A673 (cell line): ENCODE results near the gene TPM4. TPM values are rescaled to one million over a fixed set of nuclear protein-coding genes. Genes with fewer than 3 reads are reported as not detected.
A peak's percentile ranks its signal among the peaks of the same experiment; 100 is the strongest.

Source experiments
- BruUV-seq: library from RNA; stranded (reverse); fragments of 400-500 nt; replicated peaks from 2 replicates; lab custom pipeline; 2021; lab: Mats Ljungman, UMichigan
- CTCF ChIA-PET: fragments of 300-600 bp; sonication (Branson Sonifier 250); formaldehyde crosslinking; loops from one replicate; lab custom pipeline; 2022; ENCODE audit warnings: antibody characterized with exemption; lab: Charles Lee
- POLR2A ChIA-PET: fragments of 300-600 bp; sonication (Branson Sonifier 250); formaldehyde crosslinking; loops from one replicate; lab custom pipeline; 2022; ENCODE audit warnings: antibody characterized with exemption; ENCODE audit not compliant: low non-redundant PET; lab: Charles Lee
- DNase-seq: peaks from one replicate; pipeline ENCODE4 v3.0.0-alpha.2; 2015; ENCODE audit warnings: low spot score
- H3K27ac ChIP-seq: fragments of 200-600 bp; sonication (generic); 2 replicates; pipeline ENCODE4 v1.5.1; 2016; ENCODE audit warnings: mixed run types, low read depth, mild to moderate bottlenecking, mixed read lengths, antibody characterized with exemption, low read length; ENCODE audit not compliant: poor library complexity, severe bottlenecking
- H3K27me3 ChIP-seq: fragments of 200-600 bp; sonication (generic); replicated peaks from 2 replicates; pipeline ENCODE4 v1.6.1; 2017; ENCODE audit warnings: mixed run types, low read depth, mild to moderate bottlenecking, mixed read lengths, antibody characterized with exemption, low read length; ENCODE audit not compliant: insufficient read depth, poor library complexity
- H3K36me3 ChIP-seq: fragments of 200-600 bp; sonication (generic); 2 replicates; pipeline ENCODE4 v1.6.1; 2016; ENCODE audit warnings: mixed run types, mild to moderate bottlenecking, mixed read lengths, antibody characterized with exemption, low read length; ENCODE audit not compliant: insufficient read depth, poor library complexity, severe bottlenecking
- H3K4me1 ChIP-seq: fragments of 200-600 bp; sonication (generic); 2 replicates; pipeline ENCODE4 v1.6.1; 2017; ENCODE audit warnings: mixed run types, mild to moderate bottlenecking, mixed read lengths, antibody characterized with exemption, low read length; ENCODE audit not compliant: insufficient read depth, poor library complexity, severe bottlenecking
- H3K4me3 ChIP-seq: fragments of 200-600 bp; sonication (generic); 2 replicates; pipeline ENCODE4 v1.5.1; 2016; ENCODE audit warnings: low read depth, mixed run types, mild to moderate bottlenecking, mixed read lengths, low read length; ENCODE audit not compliant: poor library complexity, severe bottlenecking
- H3K9me3 ChIP-seq: fragments of 200-600 bp; sonication (generic); 2 replicates; pipeline ENCODE4 v1.6.1; 2016; ENCODE audit warnings: mixed run types, low read depth, mild to moderate bottlenecking, mixed read lengths, antibody characterized with exemption, low read length; ENCODE audit not compliant: poor library complexity, severe bottlenecking
- EZH2 ChIP-seq: fragments of 200-600 bp; sonication (generic); IDR thresholded peaks from 2 replicates; pipeline ENCODE4 v1.6.1; 2017; ENCODE audit warnings: borderline replicate concordance, low read depth, mild to moderate bottlenecking, mixed read lengths, antibody characterized with exemption, low read length; ENCODE audit not compliant: poor library complexity, severe bottlenecking
- intact Hi-C: fragments of 100-400 bp; cut with micrococcal nuclease; formaldehyde crosslinking; loops from one replicate; pipeline ENCODE4 v1.10.0; 2022; ENCODE audit not compliant: unreplicated experiment
- total RNA-seq: library from RNA; stranded (reverse); gene quantifications from 2 replicates; pipeline ENCODE4 v1.2.3, GENCODE V29; 2021
- TF ChIP-seq, protein P1 (sequence below): fragments of 300-800, 200-600 bp; sonication (generic); conservative IDR thresholded peaks from 2 replicates; pipeline ENCODE4 v1.5.1; 2017; ENCODE audit warnings: low read depth, mild to moderate bottlenecking, antibody characterized with exemption, low read length, moderate library complexity, mixed read lengths

TPM4 gene
- total RNA-seq, 1 experiment from 2014 or later, result 476 TPM

DNA sequence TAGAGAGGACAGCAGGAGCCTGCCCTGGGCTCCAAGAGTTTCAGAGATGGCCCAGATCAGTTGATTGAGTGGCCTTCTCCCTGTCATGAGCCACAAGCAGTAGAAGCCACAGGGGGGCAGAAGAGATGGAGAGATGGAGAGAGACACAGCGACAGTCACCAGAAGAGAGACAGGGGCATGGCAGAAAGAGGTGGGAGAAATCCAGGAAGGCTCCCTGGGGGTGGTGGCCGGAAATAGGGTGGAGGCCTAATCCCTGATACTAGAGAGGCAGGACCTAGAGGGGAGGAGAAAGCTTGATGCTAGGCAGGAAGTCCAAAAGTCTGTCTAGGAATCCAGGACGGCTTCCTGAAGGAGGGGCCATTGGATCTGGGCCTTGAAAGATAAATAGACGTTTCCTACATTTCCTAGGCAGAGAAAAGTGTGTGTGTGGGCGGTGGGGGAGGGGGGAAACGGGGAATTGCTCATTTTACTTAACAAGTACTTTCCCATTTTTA, 9.6 kb upstream of the TPM4 start:
- ChIA-PET POLR2A (no interaction called here), CTCF (interaction anchor here (0.6 to 1.6 kb wide), 2 partner anchors 25 to 119 kb away, joined by 3 to 4 read pairs; partner anchors contain the start of gene FAM32A)
- Histone ChIP-seq H3K4me3 (no peak overlapping the region), H3K27me3 (no peaks in the 10 kb centered on the region), H3K9me3 (no peaks in the 10 kb centered on the region), H3K27ac (no peak overlapping the region), H3K36me3 (no peaks in the 10 kb centered on the region), H3K4me1 (peaks cover 5% of the 10 kb centered on the region)
- TF ChIP-seq, protein P1, sequence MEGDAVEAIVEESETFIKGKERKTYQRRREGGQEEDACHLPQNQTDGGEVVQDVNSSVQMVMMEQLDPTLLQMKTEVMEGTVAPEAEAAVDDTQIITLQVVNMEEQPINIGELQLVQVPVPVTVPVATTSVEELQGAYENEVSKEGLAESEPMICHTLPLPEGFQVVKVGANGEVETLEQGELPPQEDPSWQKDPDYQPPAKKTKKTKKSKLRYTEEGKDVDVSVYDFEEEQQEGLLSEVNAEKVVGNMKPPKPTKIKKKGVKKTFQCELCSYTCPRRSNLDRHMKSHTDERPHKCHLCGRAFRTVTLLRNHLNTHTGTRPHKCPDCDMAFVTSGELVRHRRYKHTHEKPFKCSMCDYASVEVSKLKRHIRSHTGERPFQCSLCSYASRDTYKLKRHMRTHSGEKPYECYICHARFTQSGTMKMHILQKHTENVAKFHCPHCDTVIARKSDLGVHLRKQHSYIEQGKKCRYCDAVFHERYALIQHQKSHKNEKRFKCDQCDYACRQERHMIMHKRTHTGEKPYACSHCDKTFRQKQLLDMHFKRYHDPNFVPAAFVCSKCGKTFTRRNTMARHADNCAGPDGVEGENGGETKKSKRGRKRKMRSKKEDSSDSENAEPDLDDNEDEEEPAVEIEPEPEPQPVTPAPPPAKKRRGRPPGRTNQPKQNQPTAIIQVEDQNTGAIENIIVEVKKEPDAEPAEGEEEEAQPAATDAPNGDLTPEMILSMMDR, result peak; percentile 43
- TF ChIP-seq EZH2, result no peak
- intact Hi-C loops, result no loop called here
- DNase-seq, result peak; percentile 77
- BruUV-seq, result no TSS peak

DNA sequence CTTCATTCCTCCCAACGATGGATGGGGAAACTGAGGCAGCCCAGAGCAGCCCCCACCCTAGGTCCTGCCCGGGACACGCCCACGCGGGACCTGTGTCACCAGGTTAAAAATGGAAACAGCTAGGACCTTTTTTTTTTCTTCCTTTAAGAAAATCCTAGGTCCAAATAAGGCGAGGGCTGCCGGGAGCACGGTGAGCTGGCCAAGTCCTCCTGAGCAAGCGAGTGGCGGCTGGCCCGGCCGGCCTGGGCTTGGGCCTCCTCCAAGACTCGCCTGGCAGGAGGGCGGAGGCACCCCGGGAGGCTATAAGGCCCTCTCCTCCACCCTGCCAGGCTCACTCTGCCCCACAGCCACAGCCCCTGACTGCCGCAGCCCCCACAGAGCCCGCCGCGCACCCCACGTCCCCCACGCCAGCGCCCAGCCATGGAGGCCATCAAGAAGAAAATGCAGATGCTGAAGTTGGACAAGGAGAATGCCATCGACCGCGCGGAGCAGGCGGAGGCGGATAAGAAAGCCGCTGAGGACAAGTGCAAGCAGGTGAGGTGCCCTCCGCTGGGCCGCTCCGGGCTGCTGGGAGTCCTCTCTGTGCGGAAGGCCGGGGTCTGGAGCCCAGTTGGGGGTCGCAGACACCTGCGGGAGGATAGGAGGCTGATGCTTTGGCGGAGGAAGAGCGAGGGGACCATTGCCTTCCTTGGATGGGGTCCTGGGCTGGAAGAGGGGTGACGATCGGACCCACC, 8.9 kb upstream of the TPM4 start:
- H3K27me3 ChIP-seq, result no peaks in the 10 kb centered on the region
- BruUV-seq, result no TSS peak
- POLR2A ChIA-PET, result interaction anchor here (0.6 kb wide), 1 partner anchor 637 kb away, joined by 3 read pairs; no protein-coding TSS in a partner anchor
- no peak overlapping the region for H3K27ac ChIP-seq
- peaks cover 5% of the 10 kb centered on the region for H3K4me1 ChIP-seq
- CTCF ChIA-PET, result interaction anchor here (0.6 to 1.6 kb wide), 2 partner anchors 26 to 118 kb away, joined by 3 to 4 read pairs; partner anchors contain the start of gene FAM32A
- no peaks in the 10 kb centered on the region for H3K9me3 ChIP-seq
- TF ChIP-seq, protein P1, result no peak
- TF ChIP-seq EZH2, result no peak
- intact Hi-C loops, result no loop called here
- DNase-seq, result no peak
- H3K4me3 ChIP-seq, result no peak overlapping the region
- no peaks in the 10 kb centered on the region for H3K36me3 ChIP-seq

DNA sequence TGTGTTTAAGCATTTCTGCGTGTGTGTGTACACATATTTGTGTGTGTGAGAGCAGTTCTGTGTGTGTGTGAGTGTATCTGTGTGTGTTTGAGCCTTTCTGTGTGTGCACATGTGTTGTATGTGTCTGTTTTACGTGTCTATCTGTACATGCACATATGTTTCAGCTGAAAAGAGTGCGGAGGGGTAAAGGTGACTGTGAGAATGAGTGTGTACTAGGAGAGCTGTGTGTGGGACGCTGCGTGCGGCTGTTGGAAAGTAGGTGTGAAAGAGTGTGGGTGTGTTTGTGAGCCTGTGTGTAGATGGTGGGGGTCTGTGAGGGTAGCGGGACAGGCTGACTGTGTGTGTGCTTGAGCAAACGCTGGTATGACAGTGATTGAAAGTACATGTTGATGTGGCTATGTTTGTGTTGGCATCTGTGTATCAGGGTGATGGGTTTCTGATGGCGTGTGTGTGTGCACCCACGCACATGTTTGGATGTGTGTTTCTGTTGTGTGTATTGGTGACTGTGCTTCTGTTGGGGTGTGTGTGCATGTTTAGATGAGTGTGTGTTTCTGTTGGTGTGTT, 7.5 kb upstream of the TPM4 start:
- CTCF ChIA-PET, result no interaction called here
- Histone ChIP-seq H3K4me3 (no peak overlapping the region), H3K4me1 (peaks cover 5% of the 10 kb centered on the region)

More for the DNA sequence above, 7.5 kb upstream of the TPM4 start:
- no peak for DNase-seq
- intact Hi-C loops, result no loop called here
- Histone ChIP-seq H3K9me3 (no peaks in the 10 kb centered on the region), H3K27ac (no peak overlapping the region), H3K36me3 (no peaks in the 10 kb centered on the region), H3K27me3 (no peaks in the 10 kb centered on the region)
- TF ChIP-seq, protein P1, result no peak
- TF ChIP-seq EZH2, result no peak
- POLR2A ChIA-PET, result no interaction called here
- BruUV-seq, result no TSS peak
